ENCODE data around the gene ADAM23.

GRCh38 chr2:206415618-206416243, 27.6 kb upstream of the ADAM23 start:
- TF ChIP-seq CTCF (IDR thresholded peaks at IDR 0.05; ENCODE audit: low read depth, low read length, missing input control): no peak
- no peak for TF ChIP-seq SP1 (IDR thresholded peaks at IDR 0.05)
- TF ChIP-seq ATF3 (IDR thresholded peaks at IDR 0.05): no peak
- no peak for TF ChIP-seq REST (IDR thresholded peaks at IDR 0.05)
- TF ChIP-seq JUND (IDR thresholded peaks at IDR 0.05): no peak
- TF ChIP-seq MAX (IDR thresholded peaks at IDR 0.05): no peak

Data from liver (tissue), 3 donors.